GM18861 (cell line): Measurements from ENCODE around the gene GAS7.
A peak's percentile ranks its signal among the peaks of the same experiment; 100 is the strongest.
"Not testable (repeated sequence)": the region's sequence is repeated elsewhere in the genome, so short reads cannot be mapped to it uniquely, and the experiment has no call there.

Experiments used
- ATAC-seq: cut with Tn5 transposase; IDR thresholded peaks from one replicate; pipeline ENCODE4 v1.9.1; 2021; ENCODE audit not compliant: unreplicated experiment

Gene GAS7

DNA sequence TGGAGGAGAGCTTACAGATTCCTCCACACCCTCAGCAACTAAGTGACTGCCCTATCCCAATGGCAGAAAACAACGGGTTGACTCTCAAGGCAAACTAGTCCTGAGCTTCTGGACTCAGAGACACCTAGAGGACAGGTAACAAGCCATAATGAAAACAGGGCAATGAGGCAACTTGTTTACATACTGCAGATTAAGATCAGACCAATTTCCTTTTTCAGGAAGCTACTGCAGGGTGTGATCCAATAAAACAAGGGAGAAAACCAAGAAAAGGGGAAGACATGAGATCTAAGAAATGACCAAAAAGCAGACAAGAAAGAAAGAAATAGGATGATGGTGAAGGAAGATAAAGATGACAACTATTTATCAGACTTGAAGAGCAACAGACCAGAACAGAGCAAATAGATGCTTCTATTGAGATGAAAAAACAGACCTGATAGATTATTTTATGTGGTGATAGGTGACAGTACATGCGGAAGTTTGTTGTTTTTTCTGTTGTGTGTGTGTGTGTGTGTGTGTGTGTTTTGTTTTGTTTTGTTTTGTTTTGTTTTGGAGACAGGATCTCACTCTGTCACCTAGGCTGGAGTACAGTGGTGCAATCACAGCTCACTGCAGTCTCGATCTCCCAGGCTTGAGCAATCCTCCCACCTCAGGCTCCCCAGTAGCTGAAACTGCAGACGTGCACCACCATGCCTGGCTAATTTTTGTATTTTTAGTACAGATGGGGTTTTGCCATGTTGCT is 120.7 kb downstream of the GAS7 start:
- no peak for ATAC-seq

DNA sequence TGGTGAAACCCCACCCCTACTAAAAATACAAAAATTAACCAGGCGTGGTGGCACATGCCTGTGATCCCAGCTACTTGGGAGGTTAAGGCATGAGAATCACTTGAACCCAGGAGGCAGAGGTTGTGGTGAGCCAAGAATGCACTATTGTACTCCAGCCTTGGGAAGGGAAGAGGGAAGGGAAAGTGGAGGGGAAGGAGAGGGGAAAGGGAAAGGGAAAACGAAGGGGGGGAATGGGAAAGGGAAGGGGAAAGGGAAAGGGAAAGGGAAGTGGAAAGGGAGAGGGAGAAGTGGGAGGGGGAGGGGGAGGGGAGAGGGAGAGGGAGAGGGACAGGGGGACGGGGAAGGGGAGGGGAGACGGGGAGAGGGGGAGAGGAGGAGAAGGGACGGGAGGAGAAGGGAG is 122.5 kb downstream of the GAS7 start:
- no peak for ATAC-seq

DNA sequence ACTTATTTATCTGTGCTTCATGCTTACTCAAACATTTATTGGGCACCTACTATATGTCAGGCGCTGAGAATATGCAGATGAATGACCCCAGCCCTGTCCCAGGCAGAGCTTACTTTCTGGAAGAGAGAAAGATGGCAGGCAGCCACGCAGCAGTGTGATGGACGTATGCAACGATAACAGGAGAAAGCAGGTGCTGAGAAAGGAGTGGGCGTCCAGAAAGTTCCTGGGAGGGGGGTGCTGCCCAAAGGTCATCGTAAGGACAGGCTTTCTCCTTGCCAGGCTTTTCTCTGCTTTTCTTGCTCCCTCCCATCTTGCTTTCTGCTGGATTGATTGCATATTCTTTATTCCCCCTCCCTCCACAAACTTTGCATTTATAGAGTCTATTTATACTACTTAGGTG is 124.5 kb downstream of the GAS7 start:
- no peak for ATAC-seq

GRCh38 chr17:10072556-10073425 is 125.6 kb downstream of the GAS7 start:
- ATAC-seq: no peak

DNA sequence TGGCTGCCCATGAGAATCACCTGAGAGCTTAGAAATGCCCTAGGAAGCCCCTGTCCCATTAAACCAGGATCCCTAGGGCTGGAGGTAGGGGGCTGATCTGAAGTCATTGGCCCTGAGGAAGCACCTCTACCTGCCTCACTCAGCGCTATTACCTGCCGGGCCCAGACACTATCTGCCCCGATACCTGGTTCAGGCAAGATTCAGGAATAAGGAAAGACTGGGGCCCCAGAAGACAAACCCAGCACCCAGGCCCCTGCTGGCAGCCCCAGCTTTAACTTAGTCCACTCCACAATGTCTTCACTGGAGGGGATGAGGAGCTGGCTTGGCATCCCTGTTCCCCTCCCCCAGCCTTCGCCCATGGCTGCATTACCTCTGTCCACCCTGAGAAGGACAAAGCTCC is 126.3 kb downstream of the GAS7 start:
- ATAC-seq: no peak

DNA sequence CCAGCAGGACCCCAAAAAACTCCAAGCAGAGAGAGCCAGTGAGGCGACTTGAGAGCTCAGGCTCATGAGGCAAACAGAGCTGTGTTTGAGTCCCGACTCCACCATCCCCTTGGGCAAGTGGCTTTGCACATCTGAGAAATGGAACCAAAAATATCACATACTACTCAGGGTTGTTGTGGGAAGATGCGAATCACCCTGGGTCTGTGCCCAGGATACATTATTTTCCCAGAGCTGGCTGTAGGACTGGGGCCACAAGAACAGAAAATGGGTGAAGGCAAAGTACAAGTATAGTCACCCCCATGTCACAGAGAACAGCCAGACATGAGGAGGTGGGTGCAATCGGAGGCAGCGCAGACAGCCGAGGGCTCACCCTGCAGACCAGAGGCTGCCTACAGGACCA is 127.3 kb downstream of the GAS7 start:
- ATAC-seq: no peak

GRCh38 chr17:10070690-10071089 is 127.7 kb downstream of the GAS7 start:
- ATAC-seq: no peak

DNA sequence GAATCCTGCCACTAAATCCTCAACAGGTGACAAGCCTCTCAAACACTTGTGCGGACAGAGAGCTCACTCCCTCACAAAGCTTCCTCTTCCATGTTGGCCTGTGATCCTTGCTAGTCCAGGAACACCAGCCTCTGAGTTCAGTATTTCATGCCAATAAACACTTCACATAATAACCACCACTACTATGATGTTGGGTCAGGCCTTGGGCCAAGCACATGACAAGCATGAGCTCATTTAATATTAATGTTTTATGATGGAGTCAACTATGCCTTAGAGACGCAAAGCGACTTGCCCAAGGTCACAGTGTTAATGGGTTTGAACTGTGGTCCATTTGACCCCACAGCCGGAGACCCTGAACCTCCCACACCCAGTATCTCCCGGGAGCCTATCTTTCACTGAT is 129.1 kb downstream of the GAS7 start:
- no peak for ATAC-seq

DNA sequence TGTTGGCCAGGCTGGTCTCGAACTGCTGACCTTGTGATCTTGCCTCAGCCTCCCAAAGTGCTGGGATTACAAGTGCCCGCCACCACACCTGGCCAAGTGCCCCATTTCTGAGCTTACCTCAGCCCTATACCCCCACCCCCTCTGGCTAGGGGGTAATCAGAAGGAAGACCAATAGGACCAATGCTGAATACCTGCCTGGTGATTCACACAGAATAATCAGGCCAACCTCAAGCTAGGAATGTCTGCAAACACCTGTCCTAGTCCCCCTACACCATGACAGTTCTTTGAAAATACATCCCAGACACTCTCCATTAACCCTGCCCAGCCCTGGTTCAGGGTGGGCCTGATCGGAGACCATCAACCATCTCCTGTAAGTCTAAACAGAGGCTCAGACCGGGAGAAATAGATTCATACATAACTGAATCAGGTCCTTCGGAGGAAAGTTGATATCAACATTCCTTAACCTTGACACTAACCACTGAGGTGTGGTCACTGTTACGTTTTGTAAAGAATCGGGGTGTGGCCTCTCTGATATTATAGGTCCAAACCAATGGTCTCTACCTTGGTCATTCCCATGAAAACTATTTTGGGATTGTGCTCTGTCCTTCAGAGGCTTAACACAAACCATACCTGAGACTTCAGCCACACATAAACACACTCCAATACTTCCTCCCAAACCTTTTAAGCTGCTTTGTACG is 130.8 kb downstream of the GAS7 start:
- ATAC-seq: no peak

DNA sequence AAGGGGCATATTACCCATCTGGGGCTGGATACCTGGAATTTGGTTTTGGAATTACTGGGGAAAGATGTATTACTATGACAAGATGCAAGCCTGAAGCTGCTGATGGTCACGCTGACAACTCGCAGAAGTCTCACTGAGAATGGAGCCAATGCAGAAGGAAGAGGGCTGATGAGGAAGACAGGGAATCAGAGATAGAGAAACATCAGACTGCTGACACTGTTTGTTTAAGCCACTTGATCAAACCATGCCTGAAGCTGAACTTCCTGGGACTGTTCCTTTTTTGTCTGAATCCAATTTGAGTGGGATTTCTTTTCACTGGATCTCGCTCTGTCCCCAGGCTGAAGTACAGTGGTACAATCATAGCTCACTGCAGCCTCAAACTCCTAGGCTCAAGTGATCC is 133.9 kb downstream of the GAS7 start:
- ATAC-seq: no peak

GRCh38 chr17:10063730-10064241 is 134.6 kb downstream of the GAS7 start:
- ATAC-seq: no peak

DNA sequence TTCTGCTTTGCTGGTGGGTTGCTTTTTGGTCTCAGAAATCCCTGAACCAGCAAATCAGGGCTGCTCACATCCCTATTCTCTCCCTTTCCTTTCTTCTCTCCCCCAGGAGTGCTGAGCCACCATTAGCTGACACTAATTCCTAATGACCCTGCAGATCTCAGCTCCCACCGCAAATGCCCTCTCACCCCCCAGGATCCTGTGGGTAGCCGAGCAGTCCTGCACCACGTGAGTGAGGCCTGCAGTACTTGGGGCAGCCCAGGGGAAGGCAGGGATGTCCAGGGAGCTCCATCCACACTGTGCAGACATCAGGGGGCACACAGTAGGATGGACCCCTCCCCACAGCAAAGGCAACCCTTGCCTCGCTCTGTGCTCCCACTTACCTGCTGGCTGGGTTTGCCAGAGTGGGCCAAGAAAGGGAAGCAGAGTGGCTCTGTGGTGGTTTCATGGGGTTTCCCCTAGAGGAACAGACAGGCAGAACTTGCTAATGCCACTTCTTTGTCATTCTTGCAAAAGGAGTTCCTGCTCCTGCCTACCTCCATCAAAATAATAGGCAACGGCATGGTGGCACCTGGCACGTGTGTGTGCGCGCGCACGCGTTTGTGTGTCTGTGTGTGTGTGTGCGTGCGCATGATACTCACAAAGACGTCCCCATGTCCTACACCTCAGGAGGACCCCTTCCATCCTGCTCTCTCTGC is 135.6 kb downstream of the GAS7 start:
- ATAC-seq: no peak

DNA sequence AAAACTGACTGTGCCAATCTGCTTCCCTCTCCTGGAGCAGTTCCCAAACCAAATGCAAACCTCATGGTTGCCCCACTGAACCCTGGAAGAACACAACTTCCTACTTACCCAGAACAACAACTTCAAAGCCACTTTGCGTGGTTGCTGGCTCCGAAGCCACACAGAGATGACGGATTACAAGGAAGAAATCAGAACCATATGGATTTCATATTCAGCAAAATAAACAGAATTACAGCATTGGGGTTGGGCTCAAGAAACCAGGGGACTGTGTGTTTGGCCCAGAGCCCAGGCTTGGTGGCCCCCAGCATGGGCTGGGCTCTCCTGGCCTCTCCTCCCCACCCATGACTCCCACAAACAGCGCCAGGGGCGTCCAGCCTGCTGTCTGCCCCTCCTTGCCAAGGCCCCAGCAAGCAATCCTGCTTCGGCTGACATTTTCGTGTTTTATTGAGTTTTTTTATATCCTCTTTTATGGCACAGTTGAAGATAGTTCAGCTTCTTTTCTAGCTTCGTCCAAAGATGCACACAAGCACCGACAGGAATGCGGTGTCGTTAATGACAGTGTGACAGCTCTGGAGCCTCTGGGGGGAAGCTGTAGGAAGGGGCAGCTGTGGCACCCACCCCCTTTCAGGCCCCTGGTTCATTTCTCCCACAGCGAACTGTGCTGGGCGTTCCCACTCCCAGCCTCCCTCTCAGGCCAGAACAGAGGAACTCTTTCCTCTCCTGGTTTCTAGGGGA is 137.1 kb downstream of the GAS7 start:
- no peak for ATAC-seq

- ATAC-seq: no peak
Observed at GRCh38 chr17:10060526-10060925, 137.9 kb downstream of the GAS7 start.

- ATAC-seq: peak; percentile 77
Observed at GRCh38 chr17:10059684-10060211, 138.7 kb downstream of the GAS7 start.

GRCh38 chr17:10058921-10059683 is 139.3 kb downstream of the GAS7 start:
- no peak for ATAC-seq

- ATAC-seq: not testable (repeated sequence)
Observed at GRCh38 chr17:10057466-10057865, 140.9 kb downstream of the GAS7 start.

GRCh38 chr17:10055262-10055975 is 143.0 kb downstream of the GAS7 start:
- no peak for ATAC-seq
